ENCODE results near the gene UBAP1L. TPM values are rescaled to one million over a fixed set of nuclear protein-coding genes. Genes with fewer than 3 reads are reported as not detected.
A peak's percentile ranks its signal among the peaks of the same experiment; 100 is the strongest.
"Not testable (repeated sequence)": the region's sequence is repeated elsewhere in the genome, so short reads cannot be mapped to it uniquely, and the experiment has no call there.

UBAP1L gene
- total RNA-seq, 1 donor from 2014 or later, result 2.3 TPM

GRCh38 chr15:65081270-65081669 is 33.7 kb downstream of the UBAP1L start:
- TF ChIP-seq CTCF (IDR thresholded peaks at IDR 0.05), result no peak
- H3K27ac Mint-ChIP-seq (ENCODE audit: unreplicated experiment), result no peak overlapping the region
- H3K27me3 Mint-ChIP-seq (ENCODE audit: low read depth), result peaks cover 28% of the 10 kb centered on the region
- no peak for DNase-seq (ENCODE audit: low spot score)
- H3K4me1 Mint-ChIP-seq (ENCODE audit: low read depth), result peaks cover 32% of the 10 kb centered on the region
- no peaks in the 10 kb centered on the region for H3K9me3 Mint-ChIP-seq (ENCODE audit: low read depth)
- no peaks in the 10 kb centered on the region for H3K36me3 Mint-ChIP-seq (ENCODE audit: low read depth)
- H3K4me3 Mint-ChIP-seq (ENCODE audit: unreplicated experiment), result no peak overlapping the region

GRCh38 chr15:65079580-65079979 is 35.4 kb downstream of the UBAP1L start:
- Mint-ChIP-seq H3K4me3 (ENCODE audit: unreplicated experiment) (no peak overlapping the region), H3K27ac (ENCODE audit: unreplicated experiment) (no peak overlapping the region), H3K9me3 (ENCODE audit: low read depth) (no peaks in the 10 kb centered on the region)

GRCh38 chr15:65077981-65078352 is 37.0 kb downstream of the UBAP1L start:
- H3K9me3 Mint-ChIP-seq (ENCODE audit: low read depth), result no peaks in the 10 kb centered on the region
- no peak for DNase-seq (ENCODE audit: low spot score)
- no peak overlapping the region for H3K4me3 Mint-ChIP-seq (ENCODE audit: unreplicated experiment)
- H3K27ac Mint-ChIP-seq (ENCODE audit: unreplicated experiment), result no peak overlapping the region
- H3K36me3 Mint-ChIP-seq (ENCODE audit: low read depth), result no peaks in the 10 kb centered on the region
- H3K4me1 Mint-ChIP-seq (ENCODE audit: low read depth), result peaks cover 25% of the 10 kb centered on the region
- TF ChIP-seq CTCF (IDR thresholded peaks at IDR 0.05), result peak; percentile 74
- H3K27me3 Mint-ChIP-seq (ENCODE audit: low read depth), result peaks cover 13% of the 10 kb centered on the region

More at GRCh38 chr15:65079580-65079979, 35.4 kb downstream of the UBAP1L start:
- peaks cover 17% of the 10 kb centered on the region for H3K27me3 Mint-ChIP-seq (ENCODE audit: low read depth)
- peaks cover 30% of the 10 kb centered on the region for H3K4me1 Mint-ChIP-seq (ENCODE audit: low read depth)
- TF ChIP-seq CTCF (IDR thresholded peaks at IDR 0.05), result no peak
- no peaks in the 10 kb centered on the region for H3K36me3 Mint-ChIP-seq (ENCODE audit: low read depth)
- DNase-seq (ENCODE audit: low spot score), result no peak

GRCh38 chr15:65077291-65077980 is 37.6 kb downstream of the UBAP1L start:
- Mint-ChIP-seq H3K9me3 (ENCODE audit: low read depth) (no peaks in the 10 kb centered on the region), H3K27ac (ENCODE audit: unreplicated experiment) (no peak overlapping the region), H3K27me3 (ENCODE audit: low read depth) (peaks cover 13% of the 10 kb centered on the region), H3K4me3 (ENCODE audit: unreplicated experiment) (no peak overlapping the region), H3K36me3 (ENCODE audit: low read depth) (no peaks in the 10 kb centered on the region), H3K4me1 (ENCODE audit: low read depth) (peaks cover 21% of the 10 kb centered on the region)
- DNase-seq (ENCODE audit: low spot score), result no peak
- TF ChIP-seq CTCF (IDR thresholded peaks at IDR 0.05), result no peak

DNA sequence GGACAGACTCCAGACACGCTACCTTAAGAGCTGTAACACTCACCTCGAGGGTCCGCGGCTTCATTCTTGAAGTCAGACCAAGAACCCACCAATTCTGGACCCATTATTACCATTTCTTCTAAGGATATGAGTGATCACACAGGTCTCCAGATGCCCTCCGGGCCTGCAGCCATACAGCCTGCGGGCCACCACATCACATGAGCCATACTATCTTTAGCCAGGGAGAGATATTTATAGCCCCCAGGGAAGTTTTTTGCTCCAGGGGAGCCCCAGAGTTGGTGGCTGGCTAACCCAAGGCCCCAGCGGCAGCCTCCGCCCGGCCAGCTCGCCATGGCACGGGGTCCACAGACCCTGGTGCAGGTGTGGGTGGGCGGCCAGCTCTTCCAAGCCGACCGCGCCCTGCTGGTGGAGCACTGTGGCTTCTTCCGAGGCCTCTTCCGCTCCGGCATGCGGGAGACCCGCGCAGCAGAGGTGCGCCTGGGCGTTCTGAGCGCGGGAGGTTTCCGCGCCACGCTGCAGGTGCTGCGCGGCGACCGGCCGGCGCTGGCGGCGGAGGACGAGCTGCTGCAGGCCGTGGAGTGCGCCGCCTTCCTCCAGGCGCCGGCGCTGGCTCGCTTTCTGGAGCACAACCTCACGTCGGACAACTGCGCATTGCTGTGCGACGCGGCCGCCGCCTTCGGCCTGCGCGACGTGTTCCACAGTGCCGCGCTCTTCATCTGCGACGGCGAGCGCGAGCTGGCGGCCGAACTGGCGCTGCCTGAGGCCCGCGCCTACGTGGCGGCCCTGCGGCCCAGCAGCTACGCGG is 38.3 kb downstream of the UBAP1L start, which contains the start of gene KBTBD13:
Gene KBTBD13, plus strand, starts transcription at position 261 of the 805 bp plus-strand sequence. Its CDS starts 70 bp downstream, at position 331.
- Mint-ChIP-seq H3K9me3 (ENCODE audit: low read depth) (no peaks in the 10 kb centered on the region), H3K27me3 (ENCODE audit: low read depth) (peaks cover 13% of the 10 kb centered on the region), H3K4me1 (ENCODE audit: low read depth) (peaks cover 23% of the 10 kb centered on the region), H3K27ac (ENCODE audit: unreplicated experiment) (no peak within 1 kb of the TSS), H3K4me3 (ENCODE audit: unreplicated experiment) (no peak within 1 kb of the TSS), H3K36me3 (ENCODE audit: low read depth) (no peaks in the 10 kb centered on the region)
- no peak for TF ChIP-seq CTCF (IDR thresholded peaks at IDR 0.05)
- DNase-seq (ENCODE audit: low spot score), result no peak

DNA sequence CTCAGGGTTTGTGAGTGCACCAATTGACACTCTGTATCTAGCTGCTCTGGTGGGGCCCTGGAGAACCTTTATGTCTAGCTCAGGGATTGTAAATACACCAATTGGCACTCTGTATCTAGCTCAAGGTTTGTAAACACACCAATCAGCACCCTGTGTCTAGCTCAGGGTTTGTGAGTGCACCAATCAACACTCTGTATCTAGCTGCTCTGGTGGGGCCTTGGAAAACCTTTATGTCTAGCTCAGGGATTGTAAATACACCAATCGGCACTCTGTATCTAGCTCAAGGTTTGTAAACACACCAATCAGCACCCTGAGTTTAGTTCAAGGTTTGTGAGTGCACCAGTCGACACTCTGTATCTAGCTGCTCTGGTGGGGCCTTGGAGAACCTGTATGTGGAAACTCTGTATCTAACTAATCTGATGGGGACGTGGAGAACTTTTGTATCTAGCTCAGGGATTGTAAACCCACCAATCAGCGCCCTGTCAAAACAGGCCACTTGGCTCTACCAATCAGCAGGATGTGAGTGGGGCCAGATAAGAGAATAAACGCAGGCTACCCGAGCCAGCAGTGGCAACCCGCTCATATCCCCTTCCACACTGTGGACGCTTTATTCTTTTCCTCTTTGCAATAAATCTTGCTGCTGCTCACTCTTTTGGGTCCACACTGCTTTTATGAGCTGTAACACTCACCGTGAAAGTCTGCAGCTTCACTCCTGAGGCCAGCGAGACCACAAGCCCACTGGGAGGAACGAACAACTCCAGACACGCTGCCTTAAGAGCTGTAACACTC is 39.2 kb downstream of the UBAP1L start:
- Mint-ChIP-seq H3K4me1 (ENCODE audit: low read depth) (peaks cover 25% of the 10 kb centered on the region), H3K27me3 (ENCODE audit: low read depth) (peaks cover 13% of the 10 kb centered on the region)
- H3K9me3 Mint-ChIP-seq (ENCODE audit: low read depth); H3K36me3 Mint-ChIP-seq (ENCODE audit: low read depth); DNase-seq (ENCODE audit: low spot score); H3K27ac Mint-ChIP-seq (ENCODE audit: unreplicated experiment); H3K4me3 Mint-ChIP-seq (ENCODE audit: unreplicated experiment): not testable (repeated sequence)

DNA sequence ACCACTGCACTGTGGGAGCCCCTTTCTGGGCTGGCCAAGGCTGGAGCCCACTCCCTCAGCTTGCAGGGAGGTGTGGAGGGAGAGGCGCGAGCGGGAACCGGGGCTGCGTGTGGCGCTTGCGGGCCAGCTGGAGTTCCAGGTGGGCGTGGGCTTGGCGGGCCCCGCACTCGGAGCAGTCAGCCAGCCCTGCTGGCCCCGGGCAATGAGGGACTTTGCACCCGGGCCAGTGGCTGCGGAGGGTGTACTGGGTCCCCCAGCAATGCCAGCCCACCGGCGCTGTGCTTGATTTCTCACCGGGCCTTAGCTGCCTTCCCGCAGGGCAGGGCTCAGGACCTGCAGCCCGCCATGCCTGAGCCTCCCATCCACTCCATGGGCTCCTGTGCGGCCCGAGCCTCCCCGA is 40.1 kb downstream of the UBAP1L start:
- not testable (repeated sequence) for H3K4me3 Mint-ChIP-seq (ENCODE audit: unreplicated experiment); DNase-seq (ENCODE audit: low spot score); H3K36me3 Mint-ChIP-seq (ENCODE audit: low read depth); H3K27ac Mint-ChIP-seq (ENCODE audit: unreplicated experiment); H3K9me3 Mint-ChIP-seq (ENCODE audit: low read depth)
- H3K27me3 Mint-ChIP-seq (ENCODE audit: low read depth), result peaks cover 13% of the 10 kb centered on the region
- peaks cover 33% of the 10 kb centered on the region for H3K4me1 Mint-ChIP-seq (ENCODE audit: low read depth)

All from chondrocyte (in vitro differentiated cells).